ENCODE data around the gene ZNF441.
"Not testable (repeated sequence)": the region's sequence is repeated elsewhere in the genome, so short reads cannot be mapped to it uniquely, and the experiment has no call there.

Gene ZNF441

GRCh38 chr19:11781295-11782057, 14.7 kb downstream of the ZNF441 start:
- DNase-seq = no peak

- no peak for DNase-seq
Observed at GRCh38 chr19:11783767-11784166, 17.0 kb downstream of the ZNF441 start.

- DNase-seq = no peak
Observed at GRCh38 chr19:11784356-11784755, 17.6 kb downstream of the ZNF441 start.

- DNase-seq = no peak
Observed at GRCh38 chr19:11787536-11787935, 20.7 kb downstream of the ZNF441 start.

GRCh38 chr19:11792942-11793341, 26.1 kb downstream of the ZNF441 start:
- no peak for DNase-seq

- DNase-seq = peak; percentile 87 to 94 (median 90)
Observed at GRCh38 chr19:11797491-11797890, 30.7 kb downstream of the ZNF441 start.

GRCh38 chr19:11798391-11799330, 31.9 kb downstream of the ZNF441 start, which contains the start of gene ZNF491:
Gene ZNF491, plus strand, starts transcription at chr19:11798523. Its CDS starts 7,431 bp downstream, at chr19:11805954.
- DNase-seq = peak; percentile 89 to 95 (median 90)

- no peak for DNase-seq
Observed at GRCh38 chr19:11806354-11807098, 39.7 kb downstream of the ZNF441 start.

- no peak for DNase-seq
Observed at GRCh38 chr19:11807099-11807380, 40.2 kb downstream of the ZNF441 start.

- DNase-seq = no peak
Observed at GRCh38 chr19:11813703-11814028, 46.9 kb downstream of the ZNF441 start.

- peak; percentile 92 to 97 (median 94) for DNase-seq
Observed at GRCh38 chr19:11814029-11814699, 47.4 kb downstream of the ZNF441 start, which contains the start of gene ZNF440. Gene ZNF440, plus strand, starts transcription at chr19:11814273. Its CDS starts 175 bp downstream, at chr19:11814448.

- peak; percentile 38 to 57 (median 38) for DNase-seq
Observed at GRCh38 chr19:11814700-11815035, 47.9 kb downstream of the ZNF441 start.

- DNase-seq = peak in 1 of 3 donors; percentile 6
Observed at GRCh38 chr19:11821474-11822109, 54.8 kb downstream of the ZNF441 start.

- not testable (repeated sequence) for DNase-seq
Observed at GRCh38 chr19:11828957-11829876, 62.4 kb downstream of the ZNF441 start.

- DNase-seq = no peak
Observed at GRCh38 chr19:11832253-11832912, 65.6 kb downstream of the ZNF441 start.

GRCh38 chr19:11833541-11833940, 66.7 kb downstream of the ZNF441 start:
- no peak for DNase-seq

All from suppressor macrophage treated with lipopolysaccharide for 1 hour (primary cell).